Measurements from ENCODE around the gene CHAF1B.

GRCh38 chr21:36337099-36337509 is 48.1 kb upstream of the CHAF1B start:
- TF ChIP-seq CTCF (IDR thresholded peaks at IDR 0.05; ENCODE audit: borderline replicate concordance, extremely low read depth, low read length, poor library complexity, severe bottlenecking): no peak
- TF ChIP-seq EZH2 (IDR thresholded peaks at IDR 0.05; ENCODE audit: borderline replicate concordance, low read depth, low read length, severe bottlenecking): no peak
